Motor neuron (in vitro differentiated cells): Measurements from ENCODE around the gene RASGRP3. TPM values are rescaled to one million over a fixed set of nuclear protein-coding genes. Genes with fewer than 3 reads are reported as not detected.

Experiments
- ATAC-seq, 8 experiments: fragments of 200-7000 bp; cut with Tn5 transposase; replicated peaks in 6 of 8; 2 replicates each; pipeline ENCODE4 v1.8.0; 2021; ENCODE audit warnings: mild to moderate bottlenecking in 8 of 8, moderate library complexity in 8 of 8
- H3K27ac ChIP-seq, 2 donors: fragments of 250-450 bp; sonication (Bioruptor Pico); 2 replicates each; pipeline ENCODE4 v1.9.0; 2021; ENCODE audit warnings: antibody characterized with exemption in 2 of 2, mild to moderate bottlenecking in 2 of 2, moderate library complexity in 1 of 2
- H3K4me1 ChIP-seq, 2 donors: fragments of 250-450 bp; sonication (Bioruptor Pico); replicated peaks in 1 of 2; 2 replicates each; pipeline ENCODE4 v1.6.1; 2021; ENCODE audit warnings: antibody characterized with exemption in 2 of 2, mild to moderate bottlenecking in 2 of 2, moderate library complexity in 1 of 2
- H3K4me3 ChIP-seq, 5 donors: fragments of 250-450 bp; sonication (Bioruptor Pico); 2 replicates each; pipeline ENCODE4 v1.9.0; 2021; ENCODE audit warnings: antibody characterized with exemption in 5 of 5, mild to moderate bottlenecking in 5 of 5, moderate library complexity in 4 of 5
- WGBS, 10 experiments: fragments of 450-650 bp; shearing (Covaris generic); methylation state at CpG; one replicate each; pipeline ENCODE4 v1.0.0; 2022; 5-methylcytosine and 5-hydroxymethylcytosine counted together
- in situ Hi-C, 9 experiments: fragments of 400-800 bp; cut with MboI; loops; one replicate each; pipeline ENCODE4 v1.15.0; 2021; ENCODE audit warnings: low sequenced_read_pairs in 9 of 9, low pct_unique_long_range_greater_than_20kb in 2 of 9; ENCODE audit not compliant: unreplicated experiment in 9 of 9
- total RNA-seq, 8 experiments: library from RNA; unstranded; fragments of 300-600 nt; gene quantifications; 2 replicates each; pipeline versions ENCODE4 v1.2.3 to v1.2.4, GENCODE V29; 2022

The RASGRP3 gene
- total RNA-seq, 8 experiments from 2014 or later: 0.42 to 4.2 (median 2.5) TPM

GRCh38 chr2:33606622-33607021 lies 130.2 kb downstream of the RASGRP3 start:
- Histone ChIP-seq H3K4me3 (no peak overlapping the region), H3K27ac (no peak overlapping the region), H3K4me1 (peaks cover 12 to 20% of the 10 kb centered on the region in 2 donors)
- 28 to 98% (median 86%) methylated on average over 1 to 7 of the region's 7 CpGs for WGBS, 10 experiments
- no peak for ATAC-seq
- in situ Hi-C loops: no loop called here

DNA sequence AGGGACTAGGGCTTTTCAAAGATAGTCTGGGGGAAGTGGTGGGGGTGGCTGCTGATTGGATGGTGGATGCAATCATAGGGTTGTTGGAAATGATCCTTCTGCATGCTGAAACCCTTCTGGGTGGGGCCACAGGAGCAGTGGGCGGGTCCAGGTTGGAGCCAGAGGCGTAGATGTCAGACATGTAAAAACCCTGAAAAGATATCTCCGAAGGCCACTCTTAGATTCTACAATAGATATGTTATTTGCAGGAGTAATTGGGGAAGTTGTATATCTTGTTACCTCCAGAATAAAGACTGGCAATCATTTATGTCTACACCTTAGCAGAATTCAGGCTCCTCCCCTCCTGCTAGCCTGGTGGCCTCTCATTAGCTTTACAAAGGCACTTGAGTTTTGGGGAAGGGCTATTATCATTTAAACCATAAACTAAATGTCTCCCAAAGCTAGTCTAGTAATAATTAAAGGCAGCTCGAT lies 130.8 kb downstream of the RASGRP3 start:
- no peak overlapping the region for H3K4me3 ChIP-seq
- in situ Hi-C loops: no loop called here
- H3K27ac ChIP-seq: no peak overlapping the region
- 0 to 67% (median 0%) methylated on average over 1 of the region's 4 CpGs; no CpG with 5 or more reads in 3 of the 10 experiments for WGBS, 10 experiments
- peak in 3 of 8 experiments; percentile 47 to 83 (median 51) for ATAC-seq
- H3K4me1 ChIP-seq: peaks cover 12 to 20% of the 10 kb centered on the region in 2 donors

DNA sequence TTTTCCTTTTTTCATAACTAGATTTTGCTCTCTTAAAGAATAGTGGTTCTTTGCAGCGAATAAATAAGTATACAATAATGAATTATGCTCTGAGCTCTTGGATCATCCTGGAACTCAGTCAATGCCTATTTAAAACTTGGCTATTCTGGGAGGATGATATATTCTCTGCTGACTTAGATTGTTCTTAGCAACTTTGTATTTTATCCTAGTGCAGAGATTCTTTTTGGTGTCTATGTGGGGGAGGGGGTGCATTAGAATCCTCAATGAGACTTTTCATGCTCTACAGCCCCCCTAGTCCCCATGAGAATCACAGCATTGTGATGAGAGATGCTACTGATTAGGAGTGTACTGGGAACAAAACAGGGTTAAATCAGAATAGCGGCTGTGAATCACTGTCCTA lies 131.5 kb downstream of the RASGRP3 start:
- in situ Hi-C loops: no loop called here
- H3K27ac ChIP-seq: no peak overlapping the region
- ATAC-seq: peak in 1 of 8 experiments; percentile 29
- 0 to 83% (median 53%) methylated on average over 1 to 2 of the region's 2 CpGs; no CpG with 5 or more reads in 2 of the 10 experiments for WGBS, 10 experiments
- peaks cover 12 to 20% of the 10 kb centered on the region in 2 donors for H3K4me1 ChIP-seq
- H3K4me3 ChIP-seq: no peak overlapping the region

DNA sequence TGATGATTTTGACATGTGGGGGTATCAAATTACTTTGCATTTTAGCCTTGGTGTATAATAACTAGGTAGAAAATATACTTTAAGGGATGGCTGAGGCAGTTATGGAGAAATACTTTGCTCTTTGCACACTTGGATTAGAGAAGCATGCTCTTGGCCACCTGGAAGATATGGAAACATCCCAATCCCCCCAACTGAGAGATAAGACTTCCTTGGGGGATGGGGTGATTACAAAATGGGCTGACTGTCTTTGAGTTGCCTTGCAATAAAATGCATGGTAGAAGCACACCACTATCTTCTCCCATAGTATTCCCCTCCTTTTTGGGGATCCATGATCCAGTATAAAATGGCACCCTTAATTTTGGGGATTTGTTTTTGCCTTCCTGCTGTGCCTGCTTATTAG lies 137.7 kb downstream of the RASGRP3 start:
- Histone ChIP-seq H3K4me1 (no peaks in the 10 kb centered on the region), H3K27ac (no peak overlapping the region), H3K4me3 (no peak overlapping the region)
- in situ Hi-C loops: no loop called here
- no peak for ATAC-seq

Other genes starting within 250 kb of the RASGRP3 start
- 100 to 1,000 TPM in 1 of 8 experiments, 10 to 100 TPM in 7; 20.1 to 100 (median 40.7) TPM for gene FAM98A, start 122.7 kb downstream of the RASGRP3 start, total RNA-seq